B cell (primary cell): ENCODE measurements around the gene ORMDL2.

ENCODE experiments used
- CTCF ChIP-seq: fragments of 200-600 bp; IDR thresholded peaks from one replicate; pipeline ENCODE4 v1.8.0; 2022; ENCODE audit warnings: antibody characterized with exemption, mild to moderate bottlenecking
- EZH2 ChIP-seq: IDR thresholded peaks from 2 replicates; pipeline ENCODE4 v1.6.1; 2012; ENCODE audit warnings: borderline replicate concordance, low read depth, mild to moderate bottlenecking, moderate library complexity, low read length; ENCODE audit not compliant: insufficient read depth, poor library complexity, severe bottlenecking

- TF ChIP-seq CTCF (no peak), EZH2 (no peak)
These were observed 43.6 kb downstream of the ORMDL2 start for GRCh38 chr12:55861396-55861795.
